Endothelial cell of umbilical vein (primary cell): ENCODE data around the gene CCDC102B. TPM values are rescaled to one million over a fixed set of nuclear protein-coding genes. Genes with fewer than 3 reads are reported as not detected.

ENCODE experiments used
- BruUV-seq: library from RNA; stranded (reverse); fragments of 400-500 nt; replicated peaks from 2 replicates; lab custom pipeline; 2021; lab: Mats Ljungman, UMichigan
- CTCF ChIA-PET: fragments of 300-600, 350-600 bp; sonication (Branson Sonifier 250); formaldehyde crosslinking; loops from one replicate; lab custom pipeline; 2021; ENCODE audit warnings: antibody characterized with exemption, inconsistent platforms; lab: Charles Lee
- POLR2A ChIA-PET: fragments of 300-600, 350-600 bp; sonication (Branson Sonifier 250); formaldehyde crosslinking; loops from one replicate; lab custom pipeline; 2021; ENCODE audit warnings: antibody characterized with exemption, inconsistent platforms; lab: Charles Lee
- DNase-seq: peaks from one replicate; pipeline ENCODE4 v3.0.0-alpha.2; 2011; ENCODE audit warnings: low read depth, low spot score
- FAIRE-seq: peaks from 2 replicates; lab custom pipeline; 2011; peaks lifted over from hg19 to GRCh38; lab: Jason Lieb, UNC
- H2AFZ ChIP-seq: 2 replicates; pipeline ENCODE4 v1.6.0; 2012; ENCODE audit warnings: low read depth, low read length, control low read depth, inconsistent platforms
- H3K27ac ChIP-seq: 2 replicates; pipeline ENCODE4 v1.5.1; 2011; ENCODE audit warnings: low read depth, mild to moderate bottlenecking, control low read depth, low read length, moderate library complexity; ENCODE audit not compliant: insufficient read depth
- H3K27me3 ChIP-seq, 2 experiments: 2 replicates each; pipeline versions ENCODE4 v1.6.0 to v1.6.1; 2011; ENCODE audit warnings: low read length in 2 of 2, mixed read lengths in 1 of 2; ENCODE audit not compliant: control insufficient read depth in 2 of 2, insufficient read depth in 2 of 2
- H3K36me3 ChIP-seq, 2 experiments: 2 replicates in 1 of 2; 3 replicates in 1 of 2; pipeline ENCODE4 v1.5.1; 2011; ENCODE audit warnings: low read length in 2 of 2, mild to moderate bottlenecking in 1 of 2, moderate library complexity in 1 of 2; ENCODE audit not compliant: control insufficient read depth in 2 of 2, insufficient read depth in 2 of 2; ENCODE audit errors: extremely low read depth in 1 of 2
- H3K4me1 ChIP-seq: 3 replicates; pipeline ENCODE4 v1.5.1; 2011; ENCODE audit warnings: mild to moderate bottlenecking, low read length; ENCODE audit not compliant: control insufficient read depth, insufficient read depth; ENCODE audit errors: extremely low read depth
- H3K4me2 ChIP-seq: 2 replicates; pipeline ENCODE4 v1.6.1; 2011; ENCODE audit warnings: low read length, control low read depth, mixed read lengths; ENCODE audit not compliant: insufficient read depth
- H3K4me3 ChIP-seq, 3 experiments: fragments of 200-600 bp in 1 of 3; sonication (generic), shearing (Covaris generic) in 1 of 3; replicated peaks in 1 of 3; 2 replicates each; pipeline ENCODE4 v1.5.1; 2011 to 2016; ENCODE audit warnings: control low read depth in 3 of 3, low read length in 3 of 3, mild to moderate bottlenecking in 2 of 3, inconsistent platforms in 1 of 3, low read depth in 1 of 3, moderate library complexity in 1 of 3; ENCODE audit not compliant: insufficient read depth in 1 of 3
- H3K79me2 ChIP-seq: 2 replicates; pipeline ENCODE4 v1.6.0; 2012; ENCODE audit warnings: low read length, inconsistent platforms; ENCODE audit not compliant: control insufficient read depth, insufficient read depth
- H3K9ac ChIP-seq: replicated peaks from 2 replicates; pipeline ENCODE3; 2011; ENCODE audit warnings: low read length, control low read depth; ENCODE audit not compliant: insufficient read depth; ENCODE audit errors: extremely low read depth
- H3K9me1 ChIP-seq: replicated peaks from 3 replicates; pipeline ENCODE4 v1.6.0; 2011; ENCODE audit warnings: mild to moderate bottlenecking, low read length; ENCODE audit not compliant: control insufficient read depth, insufficient read depth; ENCODE audit errors: extremely low read depth
- H3K9me3 ChIP-seq: replicated peaks from 2 replicates; pipeline ENCODE4 v1.5.1; 2012; ENCODE audit warnings: low read length, inconsistent platforms; ENCODE audit not compliant: control insufficient read depth, insufficient read depth
- H4K20me1 ChIP-seq: replicated peaks from 2 replicates; pipeline ENCODE3; 2011; ENCODE audit warnings: mild to moderate bottlenecking, low read length; ENCODE audit not compliant: control insufficient read depth, insufficient read depth; ENCODE audit errors: extremely low read depth
- CTCF ChIP-seq, 2 donors: IDR thresholded peaks; 1 replicate in 1 of 2; 2 replicates in 1 of 2; pipeline ENCODE4 v1.5.1; 2011; ENCODE audit warnings: low read length in 2 of 2, mild to moderate bottlenecking in 2 of 2, moderate library complexity in 2 of 2, control low read depth in 1 of 2, inconsistent platforms in 1 of 2, low read depth in 1 of 2; ENCODE audit not compliant: insufficient read depth in 1 of 2; ENCODE audit errors: extremely low read depth in 1 of 2
- EZH2 ChIP-seq: IDR thresholded peaks from 2 replicates; pipeline ENCODE4 v1.6.1; 2012; ENCODE audit warnings: borderline replicate concordance, low read depth, mild to moderate bottlenecking, moderate library complexity, low read length, inconsistent platforms; ENCODE audit not compliant: severe bottlenecking
- FOS ChIP-seq: IDR thresholded peaks from 2 replicates; pipeline ENCODE4 v1.6.1; 2011; ENCODE audit warnings: mild to moderate bottlenecking, low read length, moderate library complexity, borderline replicate concordance; ENCODE audit not compliant: insufficient read depth
- GATA2 ChIP-seq: IDR thresholded peaks from 2 replicates; pipeline ENCODE4 v1.7.0; 2011; ENCODE audit warnings: low read depth, mild to moderate bottlenecking, moderate library complexity, mixed read lengths, low read length; ENCODE audit not compliant: insufficient read length, insufficient read depth
- JUN ChIP-seq: IDR thresholded peaks from 2 replicates; pipeline ENCODE4 v1.6.1; 2011; ENCODE audit warnings: borderline replicate concordance, low read depth; ENCODE audit not compliant: insufficient read length, insufficient read depth
- MAX ChIP-seq: IDR thresholded peaks from 2 replicates; pipeline ENCODE4 v1.6.1; 2011; ENCODE audit not compliant: insufficient read depth, insufficient read length
- MYC ChIP-seq: IDR thresholded peaks from one replicate; pipeline ENCODE4 v1.6.1; 2011; ENCODE audit warnings: mild to moderate bottlenecking, low read depth, low read length
- POLR2A ChIP-seq: IDR thresholded peaks from 2 replicates; pipeline ENCODE4 v1.6.1; 2012; ENCODE audit warnings: low read depth, mild to moderate bottlenecking, control low read depth, low read length
- POLR2AphosphoS5 ChIP-seq: IDR thresholded peaks from 2 replicates; pipeline ENCODE4 v1.6.1; 2012; ENCODE audit warnings: low read depth, mild to moderate bottlenecking, control low read depth, low read length, moderate library complexity; ENCODE audit not compliant: insufficient read depth
- dilution Hi-C: fragments of 300-500 bp; cut with MboI; formaldehyde crosslinking; loops from one replicate; pipeline ENCODE4 v1.15.0; 2019; ENCODE audit warnings: low sequenced_read_pairs; ENCODE audit not compliant: extremely low pct_ligation_motif_present
- intact Hi-C: fragments of 100-400 bp; cut with micrococcal nuclease; formaldehyde crosslinking; loops from one replicate; pipeline ENCODE4 v1.10.0; 2022
- polyA plus RNA-seq, 4 experiments: library from polyadenylated mRNA; depleted of rRNA in 3 of 4; stranded (reverse) in 3 of 4; unstranded in 1 of 4; fragments of >200 nt; gene quantifications; 2 replicates each; pipeline versions ENCODE4 v1.2.1 to v1.2.3, GENCODE V29; 2011 to 2012; ENCODE audit warnings: missing spikeins in 1 of 4
- total RNA-seq: library from RNA; stranded (reverse); gene quantifications from 2 replicates; pipeline ENCODE4 v1.2.3, GENCODE V29; 2021

The CCDC102B gene
- total and polyA plus RNA-seq, 2 donors (not counting 3 experiments of a cell fraction or from before 2014, with no cell fraction given) = 0.21 to 0.62 TPM

GRCh38 chr18:68954738-68955137 lies 156.9 kb downstream of the CCDC102B start:
- Histone ChIP-seq H3K9me3 (no peaks in the 10 kb centered on the region), H3K36me3 (no peaks in the 10 kb centered on the region), H2AFZ (no peak overlapping the region), H3K9ac (no peak overlapping the region), H3K4me3 (no peak overlapping the region), H4K20me1 (no peaks in the 10 kb centered on the region), H3K9me1 (no peaks in the 10 kb centered on the region), H3K79me2 (no peaks in the 10 kb centered on the region), H3K27ac (no peak overlapping the region), H3K27me3 (no peaks in the 10 kb centered on the region), H3K4me2 (no peak overlapping the region), H3K4me1 (no peaks in the 10 kb centered on the region)
- ChIA-PET POLR2A (no interaction called here), CTCF (no interaction called here)
- no TSS peak for BruUV-seq
- dilution Hi-C loops = no loop called here
- TF ChIP-seq CTCF (IDR thresholded peaks at IDR 0.05; ENCODE audit: extremely low read depth in 1 of 2, insufficient read depth in 1 of 2, low read depth in 1 of 2, low read length in 2 of 2) = no peak
- TF ChIP-seq EZH2 = no peak
- no peak for TF ChIP-seq MYC
- no peak for TF ChIP-seq FOS
- no peak for TF ChIP-seq GATA2
- no peak for TF ChIP-seq JUN
- no peak for TF ChIP-seq POLR2A
- TF ChIP-seq MAX = no peak
- no peak for TF ChIP-seq POLR2AphosphoS5
- intact Hi-C loops = no loop called here
- DNase-seq (no peak), FAIRE-seq (no peak)
